GM12878 (cell line): ENCODE measurements around the gene SGSM2.
"Not testable (repeated sequence)": the region's sequence is repeated elsewhere in the genome, so short reads cannot be mapped to it uniquely, and the experiment has no call there.

ENCODE experiments used
- BACH1 ChIP-seq: fragments of 450-650 bp; IDR thresholded peaks from 2 replicates; pipeline ENCODE4 v1.6.1; 2017; ENCODE audit warnings: mild to moderate bottlenecking, borderline replicate concordance
- BRCA1 ChIP-seq: IDR thresholded peaks from 2 replicates; pipeline ENCODE4 v1.6.1; 2011; ENCODE audit warnings: low read depth, low read length, improper control_type of control experiment
- GABPA ChIP-seq: IDR thresholded peaks from 2 replicates; pipeline ENCODE4 v1.6.1; 2014; ENCODE audit warnings: antibody characterized with exemption, low read depth, mild to moderate bottlenecking, inconsistent platforms
- HDGF ChIP-seq: fragments of 450-650 bp; IDR thresholded peaks from 2 replicates; pipeline ENCODE4 v1.6.1; 2016; ENCODE audit warnings: antibody characterized with exemption
- MXI1 ChIP-seq: fragments of 150-350 bp; IDR thresholded peaks from 2 replicates; pipeline ENCODE4 v1.6.1; 2011; ENCODE audit warnings: low read depth, mild to moderate bottlenecking, inconsistent platforms, low read length, improper control_type of control experiment
- NFYB ChIP-seq: IDR thresholded peaks from 2 replicates; pipeline ENCODE4 v1.6.1; 2011; ENCODE audit warnings: low read depth, mild to moderate bottlenecking, low read length, improper control_type of control experiment, moderate library complexity; ENCODE audit not compliant: insufficient read depth
- RBBP5 ChIP-seq: fragments of 200-600 bp; sonication (generic); conservative IDR thresholded peaks from 2 replicates; pipeline ENCODE4 v1.6.1; 2016
- SUZ12 ChIP-seq: fragments of 200-600 bp; sonication (generic); IDR thresholded peaks from one replicate; pipeline ENCODE4 v1.6.1; 2018; ENCODE audit warnings: antibody characterized with exemption, mild to moderate bottlenecking; ENCODE audit not compliant: unreplicated experiment
- TF ChIP-seq, protein P1 (sequence below), 3 experiments: IDR thresholded peaks in 2 of 3; conservative IDR thresholded peaks in 1 of 3; 2 replicates each; pipeline ENCODE4 v1.5.1; 2011; ENCODE audit warnings: low read depth in 3 of 3, low read length in 3 of 3, mild to moderate bottlenecking in 3 of 3, control low read depth in 2 of 3, moderate library complexity in 2 of 3, inconsistent platforms in 1 of 3, mixed read lengths in 1 of 3; ENCODE audit not compliant: control insufficient read depth in 2 of 3, insufficient read depth in 1 of 3; ENCODE audit errors: extremely low read depth in 1 of 3
- TF ChIP-seq, protein P2 (sequence below): IDR thresholded peaks from 2 replicates; pipeline ENCODE4 v1.6.1; 2012; ENCODE audit warnings: mild to moderate bottlenecking, low read depth, low read length
- TF ChIP-seq, protein P3 (sequence below): IDR thresholded peaks from 2 replicates; pipeline ENCODE4 v1.6.1; 2011; ENCODE audit warnings: mild to moderate bottlenecking, low read depth, low read length, moderate library complexity; ENCODE audit not compliant: insufficient replicate concordance
- TF ChIP-seq, protein P4 (sequence below): IDR thresholded peaks from 2 replicates; pipeline ENCODE4 v1.6.1; 2012; ENCODE audit warnings: improper control_type of control experiment, low read depth, low read length; ENCODE audit not compliant: insufficient replicate concordance

DNA sequence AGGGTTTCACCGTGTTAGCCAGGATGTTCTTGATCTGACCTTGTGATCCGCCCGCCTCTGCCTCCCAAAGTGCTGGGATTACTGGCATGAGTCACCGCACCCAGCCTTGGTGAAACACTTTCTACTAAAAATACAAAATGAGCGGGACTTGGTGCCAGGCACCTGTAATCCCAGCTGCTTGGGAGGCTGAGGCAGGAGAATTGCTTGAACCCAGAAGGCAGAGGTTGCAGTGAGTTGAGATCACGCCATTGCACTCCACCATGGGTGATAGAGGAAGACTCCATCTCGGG lies 20.4 kb upstream of the SGSM2 start:
- TF ChIP-seq GABPA, SUZ12, RBBP5, MXI1, HDGF, NFYB, BRCA1, BACH1: not testable (repeated sequence)
- TF ChIP-seq, protein P1, sequence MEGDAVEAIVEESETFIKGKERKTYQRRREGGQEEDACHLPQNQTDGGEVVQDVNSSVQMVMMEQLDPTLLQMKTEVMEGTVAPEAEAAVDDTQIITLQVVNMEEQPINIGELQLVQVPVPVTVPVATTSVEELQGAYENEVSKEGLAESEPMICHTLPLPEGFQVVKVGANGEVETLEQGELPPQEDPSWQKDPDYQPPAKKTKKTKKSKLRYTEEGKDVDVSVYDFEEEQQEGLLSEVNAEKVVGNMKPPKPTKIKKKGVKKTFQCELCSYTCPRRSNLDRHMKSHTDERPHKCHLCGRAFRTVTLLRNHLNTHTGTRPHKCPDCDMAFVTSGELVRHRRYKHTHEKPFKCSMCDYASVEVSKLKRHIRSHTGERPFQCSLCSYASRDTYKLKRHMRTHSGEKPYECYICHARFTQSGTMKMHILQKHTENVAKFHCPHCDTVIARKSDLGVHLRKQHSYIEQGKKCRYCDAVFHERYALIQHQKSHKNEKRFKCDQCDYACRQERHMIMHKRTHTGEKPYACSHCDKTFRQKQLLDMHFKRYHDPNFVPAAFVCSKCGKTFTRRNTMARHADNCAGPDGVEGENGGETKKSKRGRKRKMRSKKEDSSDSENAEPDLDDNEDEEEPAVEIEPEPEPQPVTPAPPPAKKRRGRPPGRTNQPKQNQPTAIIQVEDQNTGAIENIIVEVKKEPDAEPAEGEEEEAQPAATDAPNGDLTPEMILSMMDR (IDR thresholded peaks at IDR 0.05 in 2 of 3, conservative IDR thresholded peaks at IDR 0.05 in 1 of 3; ENCODE audit: control insufficient read depth in 2 of 3, extremely low read depth in 1 of 3, insufficient read depth in 1 of 3, low read depth in 3 of 3, low read length in 3 of 3), result not testable (repeated sequence)
- TF ChIP-seq, protein P2, sequence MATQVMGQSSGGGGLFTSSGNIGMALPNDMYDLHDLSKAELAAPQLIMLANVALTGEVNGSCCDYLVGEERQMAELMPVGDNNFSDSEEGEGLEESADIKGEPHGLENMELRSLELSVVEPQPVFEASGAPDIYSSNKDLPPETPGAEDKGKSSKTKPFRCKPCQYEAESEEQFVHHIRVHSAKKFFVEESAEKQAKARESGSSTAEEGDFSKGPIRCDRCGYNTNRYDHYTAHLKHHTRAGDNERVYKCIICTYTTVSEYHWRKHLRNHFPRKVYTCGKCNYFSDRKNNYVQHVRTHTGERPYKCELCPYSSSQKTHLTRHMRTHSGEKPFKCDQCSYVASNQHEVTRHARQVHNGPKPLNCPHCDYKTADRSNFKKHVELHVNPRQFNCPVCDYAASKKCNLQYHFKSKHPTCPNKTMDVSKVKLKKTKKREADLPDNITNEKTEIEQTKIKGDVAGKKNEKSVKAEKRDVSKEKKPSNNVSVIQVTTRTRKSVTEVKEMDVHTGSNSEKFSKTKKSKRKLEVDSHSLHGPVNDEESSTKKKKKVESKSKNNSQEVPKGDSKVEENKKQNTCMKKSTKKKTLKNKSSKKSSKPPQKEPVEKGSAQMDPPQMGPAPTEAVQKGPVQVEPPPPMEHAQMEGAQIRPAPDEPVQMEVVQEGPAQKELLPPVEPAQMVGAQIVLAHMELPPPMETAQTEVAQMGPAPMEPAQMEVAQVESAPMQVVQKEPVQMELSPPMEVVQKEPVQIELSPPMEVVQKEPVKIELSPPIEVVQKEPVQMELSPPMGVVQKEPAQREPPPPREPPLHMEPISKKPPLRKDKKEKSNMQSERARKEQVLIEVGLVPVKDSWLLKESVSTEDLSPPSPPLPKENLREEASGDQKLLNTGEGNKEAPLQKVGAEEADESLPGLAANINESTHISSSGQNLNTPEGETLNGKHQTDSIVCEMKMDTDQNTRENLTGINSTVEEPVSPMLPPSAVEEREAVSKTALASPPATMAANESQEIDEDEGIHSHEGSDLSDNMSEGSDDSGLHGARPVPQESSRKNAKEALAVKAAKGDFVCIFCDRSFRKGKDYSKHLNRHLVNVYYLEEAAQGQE, result not testable (repeated sequence)
- TF ChIP-seq, protein P3, sequence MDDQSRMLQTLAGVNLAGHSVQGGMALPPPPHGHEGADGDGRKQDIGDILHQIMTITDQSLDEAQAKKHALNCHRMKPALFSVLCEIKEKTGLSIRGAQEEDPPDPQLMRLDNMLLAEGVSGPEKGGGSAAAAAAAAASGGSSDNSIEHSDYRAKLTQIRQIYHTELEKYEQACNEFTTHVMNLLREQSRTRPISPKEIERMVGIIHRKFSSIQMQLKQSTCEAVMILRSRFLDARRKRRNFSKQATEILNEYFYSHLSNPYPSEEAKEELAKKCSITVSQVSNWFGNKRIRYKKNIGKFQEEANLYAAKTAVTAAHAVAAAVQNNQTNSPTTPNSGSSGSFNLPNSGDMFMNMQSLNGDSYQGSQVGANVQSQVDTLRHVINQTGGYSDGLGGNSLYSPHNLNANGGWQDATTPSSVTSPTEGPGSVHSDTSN, result not testable (repeated sequence)
- TF ChIP-seq, protein P4, sequence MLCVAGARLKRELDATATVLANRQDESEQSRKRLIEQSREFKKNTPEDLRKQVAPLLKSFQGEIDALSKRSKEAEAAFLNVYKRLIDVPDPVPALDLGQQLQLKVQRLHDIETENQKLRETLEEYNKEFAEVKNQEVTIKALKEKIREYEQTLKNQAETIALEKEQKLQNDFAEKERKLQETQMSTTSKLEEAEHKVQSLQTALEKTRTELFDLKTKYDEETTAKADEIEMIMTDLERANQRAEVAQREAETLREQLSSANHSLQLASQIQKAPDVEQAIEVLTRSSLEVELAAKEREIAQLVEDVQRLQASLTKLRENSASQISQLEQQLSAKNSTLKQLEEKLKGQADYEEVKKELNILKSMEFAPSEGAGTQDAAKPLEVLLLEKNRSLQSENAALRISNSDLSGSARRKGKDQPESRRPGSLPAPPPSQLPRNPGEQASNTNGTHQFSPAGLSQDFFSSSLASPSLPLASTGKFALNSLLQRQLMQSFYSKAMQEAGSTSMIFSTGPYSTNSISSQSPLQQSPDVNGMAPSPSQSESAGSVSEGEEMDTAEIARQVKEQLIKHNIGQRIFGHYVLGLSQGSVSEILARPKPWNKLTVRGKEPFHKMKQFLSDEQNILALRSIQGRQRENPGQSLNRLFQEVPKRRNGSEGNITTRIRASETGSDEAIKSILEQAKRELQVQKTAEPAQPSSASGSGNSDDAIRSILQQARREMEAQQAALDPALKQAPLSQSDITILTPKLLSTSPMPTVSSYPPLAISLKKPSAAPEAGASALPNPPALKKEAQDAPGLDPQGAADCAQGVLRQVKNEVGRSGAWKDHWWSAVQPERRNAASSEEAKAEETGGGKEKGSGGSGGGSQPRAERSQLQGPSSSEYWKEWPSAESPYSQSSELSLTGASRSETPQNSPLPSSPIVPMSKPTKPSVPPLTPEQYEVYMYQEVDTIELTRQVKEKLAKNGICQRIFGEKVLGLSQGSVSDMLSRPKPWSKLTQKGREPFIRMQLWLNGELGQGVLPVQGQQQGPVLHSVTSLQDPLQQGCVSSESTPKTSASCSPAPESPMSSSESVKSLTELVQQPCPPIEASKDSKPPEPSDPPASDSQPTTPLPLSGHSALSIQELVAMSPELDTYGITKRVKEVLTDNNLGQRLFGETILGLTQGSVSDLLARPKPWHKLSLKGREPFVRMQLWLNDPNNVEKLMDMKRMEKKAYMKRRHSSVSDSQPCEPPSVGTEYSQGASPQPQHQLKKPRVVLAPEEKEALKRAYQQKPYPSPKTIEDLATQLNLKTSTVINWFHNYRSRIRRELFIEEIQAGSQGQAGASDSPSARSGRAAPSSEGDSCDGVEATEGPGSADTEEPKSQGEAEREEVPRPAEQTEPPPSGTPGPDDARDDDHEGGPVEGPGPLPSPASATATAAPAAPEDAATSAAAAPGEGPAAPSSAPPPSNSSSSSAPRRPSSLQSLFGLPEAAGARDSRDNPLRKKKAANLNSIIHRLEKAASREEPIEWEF, result not testable (repeated sequence)
